Activated T-helper 2 cell treated with anti-CD3 and anti-CD28 coated beads, Interferon-gamma antibody, Interleukin-2, Interleukin-4, amounts not matched to agents 10 μg/mL and 5 μg/mL and 100 μg/mL, durations not matched to agents 14 hours and 24 hours and 36 hours (primary cell): ENCODE data around the gene SCAI. TPM values are rescaled to one million over a fixed set of nuclear protein-coding genes. Genes with fewer than 3 reads are reported as not detected.
A peak's percentile ranks its signal among the peaks of the same experiment; 100 is the strongest.
"Not testable (repeated sequence)": the region's sequence is repeated elsewhere in the genome, so short reads cannot be mapped to it uniquely, and the experiment has no call there.

Source experiments
- DNase-seq: peaks from one replicate; pipeline ENCODE4 v3.0.0; 2021; ENCODE audit warnings: low spot score
- H3K27ac Mint-ChIP-seq: one replicate; pipeline ENCODE4 v1.8.0; 2021; ENCODE audit warnings: mixed read lengths
- H3K27me3 Mint-ChIP-seq: one replicate; pipeline ENCODE4 v1.8.0; 2021; ENCODE audit warnings: low read depth, mixed read lengths
- H3K36me3 Mint-ChIP-seq: one replicate; pipeline ENCODE4 v1.8.0; 2021; ENCODE audit warnings: low read depth, mixed read lengths
- H3K4me1 Mint-ChIP-seq: one replicate; pipeline ENCODE4 v1.8.0; 2021; ENCODE audit warnings: low read depth, mixed read lengths
- H3K4me3 Mint-ChIP-seq: one replicate; pipeline ENCODE4 v1.8.0; 2021; ENCODE audit warnings: low read depth, mild to moderate bottlenecking, moderate library complexity, mixed read lengths
- H3K9me3 Mint-ChIP-seq: one replicate; pipeline ENCODE4 v1.8.0; 2021; ENCODE audit warnings: mixed read lengths
- intact Hi-C: fragments of 100-400 bp; cut with micrococcal nuclease; formaldehyde crosslinking; loops from one replicate; pipeline ENCODE4 v1.15.1; 2023
- total RNA-seq: library from RNA; stranded (reverse); gene quantifications from 2 replicates; pipeline ENCODE4 v1.2.3, GENCODE V29; 2022

SCAI gene
- total RNA-seq, 1 donor from 2014 or later: 14.2 TPM

DNA sequence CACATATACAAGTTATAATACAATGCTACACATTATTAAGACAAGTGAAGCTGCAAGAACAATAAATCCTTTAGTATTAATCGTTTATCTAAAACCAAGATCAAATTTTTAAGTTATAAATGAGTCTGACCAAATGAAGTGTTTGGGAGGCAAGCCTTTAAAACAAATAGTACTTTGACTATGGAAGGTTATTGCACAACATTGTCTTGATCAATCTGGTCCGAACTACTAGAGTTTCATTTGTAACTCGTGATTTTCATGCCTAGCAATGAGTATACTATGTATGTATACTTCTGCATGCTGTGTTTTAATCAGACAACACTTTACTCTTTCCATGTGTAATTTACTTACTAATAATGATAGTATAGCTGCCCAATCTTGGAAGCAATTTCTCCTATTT, 115.3 kb downstream of the SCAI start:
- intact Hi-C loops: no loop called here
- peaks cover 9% of the 10 kb centered on the region for H3K4me1 Mint-ChIP-seq
- no peaks in the 10 kb centered on the region for H3K27me3 Mint-ChIP-seq
- H3K36me3 Mint-ChIP-seq: peaks cover 34% of the 10 kb centered on the region
- no peaks in the 10 kb centered on the region for H3K9me3 Mint-ChIP-seq
- no peak overlapping the region for H3K4me3 Mint-ChIP-seq
- no peak for DNase-seq
- H3K27ac Mint-ChIP-seq: no peak overlapping the region

DNA sequence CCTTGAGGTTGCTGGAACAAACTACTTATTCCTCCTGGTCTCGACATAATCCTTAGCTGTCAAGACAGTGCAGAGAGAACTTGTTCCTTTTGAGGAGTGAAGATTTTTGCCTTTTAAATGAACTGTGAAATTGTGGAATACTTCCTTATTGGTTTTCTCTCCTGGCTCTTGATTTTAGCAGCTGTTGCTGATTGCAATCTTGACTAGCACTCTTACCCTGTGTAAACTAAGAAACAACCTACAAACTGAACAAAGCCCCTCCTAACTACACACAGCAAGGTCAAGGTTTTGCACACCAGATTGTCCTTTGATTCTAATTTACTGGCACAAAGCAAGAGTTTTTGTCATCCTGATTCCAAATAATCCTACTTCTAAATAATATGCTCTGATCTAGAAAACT, 118.4 kb downstream of the SCAI start:
- Mint-ChIP-seq H3K27ac (peak overlapping the region; percentile 63), H3K9me3 (no peaks in the 10 kb centered on the region), H3K36me3 (peaks cover 41% of the 10 kb centered on the region), H3K4me1 (peaks cover 9% of the 10 kb centered on the region), H3K4me3 (no peak overlapping the region), H3K27me3 (no peaks in the 10 kb centered on the region)
- intact Hi-C loops: no loop called here
- DNase-seq: no peak

DNA sequence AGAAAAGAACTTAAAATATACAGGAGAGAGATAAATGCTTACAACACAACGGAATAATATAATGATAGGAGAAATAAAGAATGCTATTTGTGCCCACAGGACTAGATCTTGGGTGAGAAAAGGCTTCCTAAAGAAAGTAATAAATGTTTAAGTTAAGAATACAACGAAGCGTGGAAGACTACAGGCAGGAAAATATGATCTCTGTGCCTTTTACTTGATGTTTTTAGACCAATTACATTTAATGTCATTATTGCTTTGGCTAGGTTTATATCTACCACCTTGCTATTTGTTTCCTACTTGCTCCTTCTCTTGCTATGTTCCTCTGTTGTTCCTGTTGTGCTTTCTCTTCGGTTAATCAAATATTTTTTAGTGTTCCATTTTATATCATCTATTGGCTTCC, 122.3 kb downstream of the SCAI start:
- no peak for DNase-seq
- peaks cover 46% of the 10 kb centered on the region for H3K36me3 Mint-ChIP-seq
- H3K4me1 Mint-ChIP-seq: peaks cover 9% of the 10 kb centered on the region
- H3K9me3 Mint-ChIP-seq: no peaks in the 10 kb centered on the region
- H3K4me3 Mint-ChIP-seq: no peak overlapping the region
- H3K27me3 Mint-ChIP-seq: no peaks in the 10 kb centered on the region
- intact Hi-C loops: no loop called here
- H3K27ac Mint-ChIP-seq: no peak overlapping the region

DNA sequence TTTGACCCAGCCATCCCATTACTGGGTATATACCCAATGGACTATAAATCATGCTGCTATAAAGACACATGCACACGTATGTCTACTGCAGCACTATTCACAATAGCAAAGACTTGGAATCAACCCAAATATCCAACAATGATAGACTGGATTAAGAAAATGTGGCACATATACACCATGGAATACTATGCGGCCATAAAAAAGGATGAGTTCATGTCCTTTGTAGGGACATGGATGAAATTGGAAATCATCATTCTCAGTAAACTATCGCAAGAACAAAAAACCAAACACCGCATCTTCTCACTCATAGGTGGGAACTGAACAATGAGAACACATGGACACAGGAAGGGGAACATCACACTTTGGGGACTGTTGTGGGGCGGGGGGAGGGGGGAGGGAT, 127.7 kb downstream of the SCAI start:
- H3K4me1 Mint-ChIP-seq, DNase-seq, H3K27me3 Mint-ChIP-seq, H3K27ac Mint-ChIP-seq, intact Hi-C loops, H3K4me3 Mint-ChIP-seq, H3K9me3 Mint-ChIP-seq: not testable (repeated sequence)
- H3K36me3 Mint-ChIP-seq: peaks cover 27% of the 10 kb centered on the region

DNA sequence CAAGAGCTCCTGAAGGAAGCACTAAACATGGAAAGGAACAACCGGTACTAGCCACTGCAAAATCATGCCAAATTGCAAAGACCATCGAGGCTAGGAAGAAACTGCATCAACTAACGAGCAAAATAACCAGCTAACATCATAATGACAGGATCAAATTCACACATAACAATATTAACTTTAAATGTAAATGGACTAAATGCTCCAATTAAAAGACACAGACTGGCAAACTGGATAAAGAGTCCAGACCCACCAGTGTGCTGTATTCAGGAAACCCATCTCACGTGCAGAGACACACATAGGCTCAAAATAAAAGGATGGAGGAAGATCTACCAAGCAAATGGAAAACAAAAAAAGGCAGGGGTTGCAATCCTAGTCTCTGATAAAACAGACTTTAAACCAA, 131.3 kb downstream of the SCAI start:
- H3K4me1 Mint-ChIP-seq, H3K27me3 Mint-ChIP-seq, intact Hi-C loops, DNase-seq, H3K27ac Mint-ChIP-seq, H3K9me3 Mint-ChIP-seq, H3K4me3 Mint-ChIP-seq: not testable (repeated sequence)
- H3K36me3 Mint-ChIP-seq: peaks cover 20% of the 10 kb centered on the region

DNA sequence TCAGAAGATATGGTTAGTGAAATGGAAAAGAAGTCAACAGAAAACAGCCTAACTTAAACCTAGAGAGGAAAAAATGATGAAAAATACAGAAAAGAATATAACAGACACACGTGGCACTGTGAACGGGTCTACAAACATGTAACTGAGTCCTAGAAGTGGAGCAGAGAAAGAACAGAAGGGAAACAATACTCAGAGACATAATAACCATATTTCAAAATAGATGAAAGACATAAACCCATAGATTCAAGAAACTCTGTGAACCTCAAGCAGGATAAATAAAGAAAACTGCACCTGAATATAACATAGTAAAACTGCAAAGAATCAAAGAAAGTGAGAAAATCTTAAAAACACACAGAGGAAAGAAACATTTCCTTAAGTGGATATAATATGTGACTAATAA, 134.7 kb downstream of the SCAI start:
- H3K27me3 Mint-ChIP-seq: no peaks in the 10 kb centered on the region
- DNase-seq: no peak
- no peak overlapping the region for H3K4me3 Mint-ChIP-seq
- intact Hi-C loops: no loop called here
- H3K36me3 Mint-ChIP-seq: peaks cover 5% of the 10 kb centered on the region
- no peak overlapping the region for H3K27ac Mint-ChIP-seq
- H3K4me1 Mint-ChIP-seq: no peaks in the 10 kb centered on the region
- H3K9me3 Mint-ChIP-seq: no peaks in the 10 kb centered on the region

DNA sequence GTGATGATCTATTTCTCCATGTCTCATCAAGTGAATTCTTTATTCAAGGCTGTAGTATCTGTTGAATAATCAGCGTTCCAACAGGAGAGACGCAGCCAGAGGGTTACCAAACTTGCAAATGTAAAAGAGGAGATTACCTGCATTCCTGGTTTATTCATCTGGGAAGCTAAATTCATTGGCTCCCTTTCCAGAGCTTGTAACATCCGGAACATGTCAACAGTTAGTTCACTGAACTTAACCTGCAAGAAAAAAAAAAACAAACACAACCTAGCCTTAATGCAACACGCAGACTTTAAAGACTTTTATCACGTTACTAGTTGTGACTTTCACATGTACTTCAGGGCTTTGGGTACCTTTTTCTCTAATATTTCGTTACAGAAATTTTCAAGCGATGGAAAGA, 140.0 kb downstream of the SCAI start:
- peaks cover 10% of the 10 kb centered on the region for H3K36me3 Mint-ChIP-seq
- no peak overlapping the region for H3K27ac Mint-ChIP-seq
- no peaks in the 10 kb centered on the region for H3K9me3 Mint-ChIP-seq
- H3K4me1 Mint-ChIP-seq: no peaks in the 10 kb centered on the region
- intact Hi-C loops: no loop called here
- H3K4me3 Mint-ChIP-seq: no peak overlapping the region
- H3K27me3 Mint-ChIP-seq: no peaks in the 10 kb centered on the region
- DNase-seq: no peak

DNA sequence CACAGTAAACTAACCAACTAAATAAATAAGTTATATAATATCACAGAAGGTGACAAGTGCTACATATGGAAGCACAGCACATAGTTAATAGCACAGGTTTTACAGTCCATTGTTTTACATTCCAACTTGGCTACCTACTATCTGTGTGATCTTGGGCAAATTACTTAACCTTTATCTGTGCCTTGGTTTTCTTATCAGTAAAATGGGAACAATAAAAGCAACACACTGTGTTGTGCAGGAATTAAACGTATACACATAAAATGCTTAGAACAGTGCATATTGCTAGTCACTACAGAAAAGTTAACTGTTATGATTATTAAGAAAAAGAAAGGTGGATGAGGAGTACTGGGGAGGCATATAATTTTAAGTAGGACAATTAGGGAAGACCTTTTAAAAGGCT, 159.6 kb downstream of the SCAI start:
- intact Hi-C loops: no loop called here
- no peaks in the 10 kb centered on the region for H3K9me3 Mint-ChIP-seq
- no peak overlapping the region for H3K4me3 Mint-ChIP-seq
- H3K4me1 Mint-ChIP-seq: no peaks in the 10 kb centered on the region
- H3K27ac Mint-ChIP-seq: no peak overlapping the region
- DNase-seq: no peak
- no peaks in the 10 kb centered on the region for H3K27me3 Mint-ChIP-seq
- peaks cover 16% of the 10 kb centered on the region for H3K36me3 Mint-ChIP-seq

DNA sequence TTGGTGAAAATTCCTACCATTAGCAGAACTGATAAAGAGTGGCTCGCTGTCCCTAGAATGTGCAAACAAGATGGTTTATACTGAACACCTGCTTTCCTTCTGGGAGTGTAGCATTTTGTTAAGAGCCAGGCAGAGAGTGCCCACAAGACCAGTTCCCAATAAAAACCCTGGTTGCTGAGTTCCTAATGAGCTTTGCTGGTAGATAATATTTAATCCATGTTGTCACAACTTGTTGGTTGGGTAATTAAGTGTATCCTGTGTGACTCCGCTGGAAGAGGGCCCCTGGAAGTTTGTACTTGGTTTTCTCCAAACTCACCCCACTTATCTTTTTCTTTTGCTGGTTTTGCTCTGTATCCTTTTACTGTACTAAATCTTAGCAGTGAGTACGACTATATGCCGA, 162.9 kb downstream of the SCAI start:
- H3K27me3 Mint-ChIP-seq: no peaks in the 10 kb centered on the region
- H3K4me3 Mint-ChIP-seq: no peak overlapping the region
- no peak overlapping the region for H3K27ac Mint-ChIP-seq
- peaks cover 8% of the 10 kb centered on the region for H3K36me3 Mint-ChIP-seq
- no peak for DNase-seq
- intact Hi-C loops: no loop called here
- H3K4me1 Mint-ChIP-seq: no peaks in the 10 kb centered on the region
- H3K9me3 Mint-ChIP-seq: no peaks in the 10 kb centered on the region

DNA sequence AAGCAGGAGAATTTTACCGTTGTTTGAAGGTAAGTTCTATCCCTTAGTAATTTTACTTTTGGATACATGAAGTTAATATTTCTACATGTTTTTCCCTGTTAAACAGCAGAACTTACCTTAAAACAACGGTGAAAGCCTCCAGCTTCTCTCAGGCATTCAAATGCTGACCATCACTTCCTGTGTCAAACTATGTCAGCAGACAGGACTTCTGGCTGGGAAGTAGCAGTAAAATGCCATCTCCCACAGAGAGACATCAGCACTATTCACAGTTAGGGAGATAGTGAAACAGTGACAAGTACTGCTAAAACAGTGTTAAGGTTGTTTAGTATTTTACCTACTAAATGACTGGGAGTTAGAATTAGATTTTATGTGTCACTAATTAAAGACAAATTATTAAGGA, 168.2 kb downstream of the SCAI start:
- no peaks in the 10 kb centered on the region for H3K4me1 Mint-ChIP-seq
- DNase-seq: no peak
- H3K27me3 Mint-ChIP-seq: no peaks in the 10 kb centered on the region
- no peak overlapping the region for H3K4me3 Mint-ChIP-seq
- no peaks in the 10 kb centered on the region for H3K9me3 Mint-ChIP-seq
- intact Hi-C loops: no loop called here
- no peak overlapping the region for H3K27ac Mint-ChIP-seq
- H3K36me3 Mint-ChIP-seq: peaks cover 25% of the 10 kb centered on the region

DNA sequence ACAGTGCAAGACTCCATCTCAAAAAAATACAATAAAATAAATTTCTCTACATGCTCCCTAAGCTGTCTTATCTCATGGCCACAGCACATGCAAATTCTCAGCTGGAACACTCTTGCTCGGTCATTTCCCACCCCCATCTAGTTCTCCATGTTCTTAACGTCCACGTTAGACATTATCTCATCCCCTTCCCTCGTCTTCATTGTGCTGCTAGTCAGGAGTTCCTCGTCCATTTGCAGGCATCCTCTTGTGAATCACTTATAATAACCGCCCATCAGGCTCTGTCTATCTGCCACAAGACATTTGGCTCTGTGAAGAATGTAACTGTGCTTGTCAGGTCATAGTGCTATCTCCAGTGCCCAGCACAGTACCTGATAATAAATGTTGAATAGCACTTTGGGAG, 169.5 kb downstream of the SCAI start:
- H3K4me1 Mint-ChIP-seq: no peaks in the 10 kb centered on the region
- intact Hi-C loops: no loop called here
- no peaks in the 10 kb centered on the region for H3K9me3 Mint-ChIP-seq
- DNase-seq: no peak
- H3K27me3 Mint-ChIP-seq: no peaks in the 10 kb centered on the region
- peaks cover 27% of the 10 kb centered on the region for H3K36me3 Mint-ChIP-seq
- no peak overlapping the region for H3K4me3 Mint-ChIP-seq
- H3K27ac Mint-ChIP-seq: peak overlapping the region; percentile 19

DNA sequence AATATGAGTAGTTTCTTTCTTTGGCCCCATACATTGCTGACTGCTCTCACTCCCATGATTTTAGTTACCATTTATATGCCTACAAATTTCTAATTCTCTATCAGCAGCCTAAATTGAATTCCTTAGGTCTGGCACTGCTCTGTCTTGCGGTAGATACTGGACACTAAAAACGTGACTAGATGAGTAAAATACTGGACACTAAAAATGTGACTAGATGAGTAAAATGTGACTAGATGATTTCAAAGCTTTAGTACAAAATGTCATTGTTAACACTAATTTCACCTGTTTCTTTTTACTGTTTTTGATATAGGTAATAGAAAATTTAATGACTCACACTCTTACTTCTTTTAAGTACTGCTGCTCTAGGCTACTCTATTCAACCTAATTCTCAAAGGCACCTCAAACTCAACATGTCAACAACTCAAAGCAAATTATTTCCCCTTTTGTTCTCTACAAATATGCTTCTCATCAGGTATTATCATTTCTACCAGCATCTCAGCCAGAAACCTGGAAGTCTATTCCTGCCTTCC, 171.0 kb downstream of the SCAI start:
- Mint-ChIP-seq H3K4me3 (no peak overlapping the region), H3K4me1 (peaks cover under 1% of the 10 kb centered on the region), H3K27me3 (no peaks in the 10 kb centered on the region), H3K36me3 (peaks cover 34% of the 10 kb centered on the region), H3K9me3 (no peaks in the 10 kb centered on the region), H3K27ac (no peak overlapping the region)
- intact Hi-C loops: no loop called here
- DNase-seq: no peak

DNA sequence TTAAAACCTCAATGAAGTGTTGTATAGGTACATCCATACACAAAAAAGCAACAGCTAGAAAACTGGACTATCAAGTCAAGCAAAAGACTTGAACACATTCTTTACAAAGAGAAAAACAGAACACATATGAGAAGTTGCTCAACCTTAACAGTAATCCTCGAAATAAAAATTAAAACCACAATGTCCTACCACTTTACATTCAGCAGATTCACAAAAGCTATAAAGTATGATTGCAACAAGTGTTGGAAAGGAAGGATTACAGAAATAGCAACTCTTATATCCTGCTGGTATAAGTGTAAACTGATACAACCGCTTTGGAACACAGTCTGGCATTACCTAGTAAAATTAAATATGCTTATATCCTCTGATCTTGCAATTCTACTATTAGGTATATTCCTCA, 173.9 kb downstream of the SCAI start:
- no peaks in the 10 kb centered on the region for H3K9me3 Mint-ChIP-seq
- H3K36me3 Mint-ChIP-seq: peaks cover 35% of the 10 kb centered on the region
- no peak overlapping the region for H3K27ac Mint-ChIP-seq
- H3K4me1 Mint-ChIP-seq: peaks cover 19% of the 10 kb centered on the region
- DNase-seq: no peak
- no peak overlapping the region for H3K4me3 Mint-ChIP-seq
- intact Hi-C loops: no loop called here
- no peaks in the 10 kb centered on the region for H3K27me3 Mint-ChIP-seq

DNA sequence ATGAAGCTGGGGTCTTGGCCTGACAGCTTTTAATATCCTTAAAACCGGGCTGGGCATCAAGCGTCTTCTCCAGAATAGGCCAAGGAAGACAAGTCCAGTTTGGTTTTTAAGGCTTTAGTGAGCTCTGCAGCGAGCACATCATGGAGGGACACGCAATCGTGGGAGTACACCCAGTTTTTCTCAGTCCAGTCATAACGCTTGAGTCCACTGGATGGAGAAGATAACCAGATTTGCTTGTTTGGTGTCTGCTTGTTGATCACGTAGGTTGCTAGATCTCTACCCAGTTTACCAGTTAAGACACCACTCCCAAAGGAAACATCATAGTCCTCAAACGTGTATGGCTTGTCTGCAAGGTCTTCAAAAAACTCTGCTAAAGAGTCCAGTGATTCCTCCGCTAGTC, 175.1 kb downstream of the SCAI start:
- Mint-ChIP-seq H3K4me1 (peaks cover 26% of the 10 kb centered on the region), H3K9me3 (no peaks in the 10 kb centered on the region), H3K36me3 (peaks cover 30% of the 10 kb centered on the region), H3K27ac (peak overlapping the region; percentile 5), H3K4me3 (no peak overlapping the region), H3K27me3 (no peaks in the 10 kb centered on the region)
- intact Hi-C loops: no loop called here
- DNase-seq: no peak
